ENCODE results near the gene SOX15.
A peak's percentile ranks its signal among the peaks of the same experiment; 100 is the strongest.
"Not testable (repeated sequence)": the region's sequence is repeated elsewhere in the genome, so short reads cannot be mapped to it uniquely, and the experiment has no call there.

Gene SOX15

GRCh38 chr17:7589891-7590691 lies at the start of gene SOX15:
Gene SOX15, minus strand, starts transcription at chr17:7590094. Its CDS starts 418 bp downstream, at chr17:7589676.
- peak in 1 of 10 donors; percentile 81 for DNase-seq
- intact Hi-C loops (cut with DNase I) = loop anchor here (10.0 kb wide), 1 partner anchor 155 kb away; the partner anchor contains the start of genes FGF11 and TMEM102

- DNase-seq = no peak
- intact Hi-C loops (cut with DNase I) = no loop called here
Measured at GRCh38 chr17:7636163-7636562, 46.3 kb upstream of the SOX15 start.

GRCh38 chr17:7634384-7634783 lies 44.5 kb upstream of the SOX15 start:
- intact Hi-C loops (cut with DNase I) = loop anchor here (2.0 kb wide), 1 partner anchor 54 kb away; the partner anchor contains the start of gene WRAP53
- peak in 5 of 10 donors; percentile 43 to 90 (median 50) for DNase-seq

GRCh38 chr17:7633093-7633492 lies 43.2 kb upstream of the SOX15 start:
- peak in 1 of 10 donors; percentile 29 for DNase-seq
- intact Hi-C loops (cut with DNase I) = no loop called here

GRCh38 chr17:7632492-7632894 lies 42.6 kb upstream of the SOX15 start:
- intact Hi-C loops (cut with DNase I) = no loop called here
- peak in 2 of 10 donors; percentile 12 to 69 for DNase-seq

- intact Hi-C loops (cut with DNase I) = no loop called here
- DNase-seq = peak in 2 of 10 donors; percentile 19 to 55
Measured at GRCh38 chr17:7631398-7632380, 41.8 kb upstream of the SOX15 start.

- intact Hi-C loops (cut with DNase I) = no loop called here
- DNase-seq = peak in 2 of 10 donors; percentile 49 to 71
Measured at GRCh38 chr17:7629939-7630571, 40.2 kb upstream of the SOX15 start, which contains the start of gene SHBG. Gene SHBG, plus strand, starts transcription at chr17:7630135. Its CDS starts 38 bp downstream, at chr17:7630173.

GRCh38 chr17:7627250-7628121 lies 37.6 kb upstream of the SOX15 start, which contains the start of gene SAT2:
Gene SAT2, minus strand, starts transcription at chr17:7627821. Its CDS starts 186 bp downstream, at chr17:7627635.
- DNase-seq = peak; percentile 91 to 99 (median 94)
- intact Hi-C loops (cut with DNase I) = no loop called here

GRCh38 chr17:7626956-7627249 lies 37.0 kb upstream of the SOX15 start:
- intact Hi-C loops (cut with DNase I) = no loop called here

GRCh38 chr17:7626307-7626706 lies 36.4 kb upstream of the SOX15 start:
- DNase-seq = peak in 2 of 10 donors; percentile 52 to 76
- intact Hi-C loops (cut with DNase I) = no loop called here

More at GRCh38 chr17:7626956-7627249, 37.0 kb upstream of the SOX15 start:
- peak in 1 of 10 donors; percentile 30 for DNase-seq

- intact Hi-C loops (cut with DNase I) = not testable (repeated sequence)
- peak in 1 of 10 donors; percentile 22 for DNase-seq
Measured at GRCh38 chr17:7625749-7626148, 35.9 kb upstream of the SOX15 start.

GRCh38 chr17:7623661-7624060 lies 33.8 kb upstream of the SOX15 start:
- intact Hi-C loops (cut with DNase I) = no loop called here
- peak in 2 of 10 donors; percentile 12 to 34 for DNase-seq

GRCh38 chr17:7620835-7621234 lies 30.9 kb upstream of the SOX15 start:
- DNase-seq = peak in 1 of 10 donors; percentile 49
- intact Hi-C loops (cut with DNase I) = no loop called here

GRCh38 chr17:7618608-7619007 lies 28.7 kb upstream of the SOX15 start:
- intact Hi-C loops (cut with DNase I) = no loop called here
- no peak for DNase-seq

GRCh38 chr17:7615265-7615747 lies 25.4 kb upstream of the SOX15 start:
- no peak for DNase-seq
- intact Hi-C loops (cut with DNase I) = loop anchor here (2.0 kb wide), 1 partner anchor 71 kb away; the partner anchor contains the start of gene TP53

GRCh38 chr17:7614425-7615264 lies 24.8 kb upstream of the SOX15 start, which contains the start of gene FXR2:
Gene FXR2, minus strand, starts transcription at chr17:7614897. Its CDS starts 365 bp downstream, at chr17:7614532.
- intact Hi-C loops (cut with DNase I) = loop anchor here (2.0 kb wide), 1 partner anchor 72 kb away; the partner anchor contains the start of gene TP53
- peak; percentile 99 to 100 (median 100) for DNase-seq

- intact Hi-C loops (cut with DNase I) = loop anchor here (2.0 kb wide), 1 partner anchor 73 kb away; the partner anchor contains the start of gene TP53
- no peak for DNase-seq
Measured at GRCh38 chr17:7613769-7614424, 24.0 kb upstream of the SOX15 start.

Measured in posterior cingulate gyrus (tissue), 11 donors.